HG03060 (cell line): Measurements from ENCODE around the gene CELF5.

ENCODE experiments used
- ATAC-seq: cut with Tn5 transposase; IDR thresholded peaks from one replicate; pipeline ENCODE4 v1.9.1; 2021; ENCODE audit warnings: low read depth, moderate number of reproducible peaks; ENCODE audit not compliant: unreplicated experiment

Gene CELF5

GRCh38 chr19:3236272-3236671 is 11.8 kb downstream of the CELF5 start:
- ATAC-seq, result no peak

GRCh38 chr19:3238066-3238561 is 13.7 kb downstream of the CELF5 start:
- ATAC-seq, result no peak

GRCh38 chr19:3239367-3239766 is 14.9 kb downstream of the CELF5 start:
- ATAC-seq, result no peak

GRCh38 chr19:3243819-3244700 is 19.6 kb downstream of the CELF5 start:
- ATAC-seq, result no peak

GRCh38 chr19:3245050-3245449 is 20.6 kb downstream of the CELF5 start:
- ATAC-seq, result no peak

GRCh38 chr19:3248728-3249326 is 24.4 kb downstream of the CELF5 start:
- ATAC-seq, result no peak

- no peak for ATAC-seq
Measured at GRCh38 chr19:3249408-3249807, 24.9 kb downstream of the CELF5 start.

- ATAC-seq, result no peak
Measured at GRCh38 chr19:3250675-3251074, 26.2 kb downstream of the CELF5 start.

GRCh38 chr19:3251229-3251628 is 26.8 kb downstream of the CELF5 start:
- ATAC-seq, result no peak

GRCh38 chr19:3252650-3253049 is 28.2 kb downstream of the CELF5 start:
- no peak for ATAC-seq

- ATAC-seq, result no peak
Measured at GRCh38 chr19:3253270-3253669, 28.8 kb downstream of the CELF5 start.

- ATAC-seq, result no peak
Measured at GRCh38 chr19:3254520-3254919, 30.1 kb downstream of the CELF5 start.

- ATAC-seq, result no peak
Measured at GRCh38 chr19:3257071-3257470, 32.6 kb downstream of the CELF5 start.

GRCh38 chr19:3262362-3262761 is 37.9 kb downstream of the CELF5 start:
- ATAC-seq, result no peak

GRCh38 chr19:3263866-3264265 is 39.4 kb downstream of the CELF5 start:
- no peak for ATAC-seq

GRCh38 chr19:3265432-3265831 is 41.0 kb downstream of the CELF5 start:
- ATAC-seq, result no peak

GRCh38 chr19:3266092-3266693 is 41.7 kb downstream of the CELF5 start:
- no peak for ATAC-seq

GRCh38 chr19:3266792-3267514 is 42.5 kb downstream of the CELF5 start:
- ATAC-seq, result no peak

- no peak for ATAC-seq
Measured at GRCh38 chr19:3268326-3268725, 43.9 kb downstream of the CELF5 start.

GRCh38 chr19:3268763-3269162 is 44.3 kb downstream of the CELF5 start:
- no peak for ATAC-seq
